HG03159 (cell line): ENCODE results near the gene ASCL1.
A peak's percentile ranks its signal among the peaks of the same experiment; 100 is the strongest.

Experiments
- ATAC-seq: cut with Tn5 transposase; IDR thresholded peaks from one replicate; pipeline ENCODE4 v1.9.1; 2021; ENCODE audit warnings: mild to moderate bottlenecking, moderate library complexity; ENCODE audit not compliant: unreplicated experiment

Gene ASCL1

DNA sequence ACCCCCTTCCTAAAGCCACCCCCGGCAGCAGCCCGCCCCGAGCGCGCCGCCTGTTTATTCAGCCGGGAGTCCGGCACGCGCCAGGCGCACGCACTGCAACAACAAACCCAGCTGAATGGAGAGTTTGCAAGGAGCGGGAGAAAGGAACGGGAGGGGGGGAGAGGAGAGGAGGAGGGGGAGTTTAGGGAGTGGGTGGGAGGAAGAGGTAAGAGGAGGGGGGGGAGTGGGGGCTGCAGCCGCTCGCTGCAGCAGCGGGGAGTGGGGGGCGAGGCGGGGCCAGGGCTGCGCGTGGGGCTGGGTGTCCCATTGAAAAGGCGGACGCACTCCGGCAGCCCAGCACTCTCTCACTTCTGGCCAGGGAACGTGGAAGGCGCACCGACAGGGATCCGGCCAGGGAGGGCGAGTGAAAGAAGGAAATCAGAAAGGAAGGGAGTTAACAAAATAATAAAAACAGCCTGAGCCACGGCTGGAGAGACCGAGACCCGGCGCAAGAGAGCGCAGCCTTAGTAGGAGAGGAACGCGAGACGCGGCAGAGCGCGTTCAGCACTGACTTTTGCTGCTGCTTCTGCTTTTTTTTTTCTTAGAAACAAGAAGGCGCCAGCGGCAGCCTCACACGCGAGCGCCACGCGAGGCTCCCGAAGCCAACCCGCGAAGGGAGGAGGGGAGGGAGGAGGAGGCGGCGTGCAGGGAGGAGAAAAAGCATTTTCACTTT lies at the start of gene ASCL1:
TSS of gene ASCL1 (plus strand) at position 336 of the 712 bp plus-strand sequence. CDS start 571 bp downstream, outside the sequence.
- ATAC-seq, result peak; percentile 39

DNA sequence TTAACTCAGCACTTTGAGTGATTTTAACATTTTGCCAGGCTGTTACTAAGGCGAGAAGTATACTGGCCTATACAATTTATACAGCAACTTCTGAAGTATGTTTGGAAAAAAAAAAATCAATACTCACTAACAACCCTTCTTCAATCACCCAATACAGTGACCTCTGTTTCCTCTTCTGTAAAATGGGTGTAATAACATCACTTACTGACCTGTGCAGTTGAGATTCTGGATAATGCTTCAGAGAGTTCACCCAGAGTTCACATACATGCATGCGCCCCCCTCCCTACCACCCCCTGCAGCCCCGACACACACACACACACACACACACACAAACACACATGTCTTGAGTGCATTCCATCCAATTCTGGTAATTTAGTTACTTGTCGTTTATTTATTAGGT lies 49.6 kb upstream of the ASCL1 start:
- ATAC-seq, result no peak

DNA sequence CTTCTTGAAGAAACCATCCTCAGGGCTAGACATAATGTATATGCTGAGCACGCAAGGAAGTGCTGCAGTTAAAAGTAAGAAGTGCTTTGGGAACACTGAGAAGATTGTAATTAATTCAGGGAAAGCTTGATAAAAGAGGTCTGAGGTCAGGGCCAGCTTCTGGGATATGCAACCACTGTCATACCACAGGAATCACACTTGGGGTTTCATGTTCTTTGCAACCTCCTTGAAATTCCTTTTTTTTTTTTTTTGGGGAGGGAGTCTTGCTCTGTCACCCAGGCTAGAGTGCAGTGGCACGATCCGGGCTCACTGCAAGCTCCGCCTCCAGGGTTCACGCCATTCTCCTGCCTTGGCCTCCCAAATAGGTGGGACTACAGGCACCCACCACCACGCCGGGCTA lies 47.3 kb upstream of the ASCL1 start:
- ATAC-seq, result no peak

DNA sequence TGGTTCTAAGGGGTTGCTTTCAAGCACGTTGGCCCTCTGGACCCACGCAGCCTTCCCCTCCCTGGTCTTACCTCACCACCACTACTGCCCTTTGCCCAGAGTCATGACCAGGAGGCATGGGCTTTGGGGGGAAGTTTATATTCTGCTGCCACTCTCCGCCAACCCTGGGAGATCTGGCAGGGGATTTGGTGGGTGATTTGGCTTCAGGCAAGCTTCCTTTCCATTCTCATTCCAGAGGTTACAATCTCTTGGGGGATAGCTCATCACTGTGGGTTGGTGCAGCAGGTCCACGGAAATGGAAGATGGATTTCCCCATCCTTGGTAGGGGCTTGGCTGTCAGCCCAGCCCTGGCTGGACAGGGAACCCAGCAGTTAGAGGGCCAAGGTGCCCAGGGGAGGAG lies 46.7 kb upstream of the ASCL1 start:
- ATAC-seq, result no peak

DNA sequence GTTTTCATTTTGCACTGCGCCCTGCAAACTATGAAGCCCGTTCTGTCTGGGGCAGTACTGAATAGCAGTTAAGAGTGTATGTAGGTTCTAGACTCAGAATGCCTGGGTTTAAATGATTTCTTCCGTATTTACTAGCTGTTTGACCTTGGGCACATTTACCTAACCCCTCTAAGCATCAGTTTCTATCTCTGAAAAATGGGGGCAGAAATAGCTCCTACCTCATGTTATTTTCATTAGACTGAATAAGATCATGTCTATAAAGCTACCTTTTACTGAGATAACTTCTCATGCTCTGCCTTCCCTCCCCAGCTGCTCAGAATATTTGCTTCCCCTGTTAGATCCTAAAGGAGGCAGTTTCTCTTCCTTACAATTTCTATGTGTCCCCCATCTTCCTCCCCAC lies 46.2 kb upstream of the ASCL1 start:
- no peak for ATAC-seq

DNA sequence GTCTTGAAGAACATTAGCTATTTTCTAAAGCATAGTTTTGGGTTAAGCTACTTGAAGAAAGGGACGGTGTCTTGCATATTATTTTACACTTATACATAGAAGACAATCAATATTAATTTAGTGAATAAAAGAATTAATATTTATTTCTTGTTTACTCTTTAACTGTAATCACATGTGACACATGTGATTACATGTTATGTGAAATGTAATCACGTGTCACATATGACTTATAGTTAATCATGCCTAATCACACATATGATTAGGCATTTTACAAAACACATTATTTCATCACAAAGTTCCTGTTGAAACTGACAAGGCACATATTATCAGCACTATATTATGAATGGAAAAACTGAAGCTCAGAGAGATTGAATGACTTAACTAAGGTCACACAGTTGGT lies 45.2 kb upstream of the ASCL1 start:
- no peak for ATAC-seq

DNA sequence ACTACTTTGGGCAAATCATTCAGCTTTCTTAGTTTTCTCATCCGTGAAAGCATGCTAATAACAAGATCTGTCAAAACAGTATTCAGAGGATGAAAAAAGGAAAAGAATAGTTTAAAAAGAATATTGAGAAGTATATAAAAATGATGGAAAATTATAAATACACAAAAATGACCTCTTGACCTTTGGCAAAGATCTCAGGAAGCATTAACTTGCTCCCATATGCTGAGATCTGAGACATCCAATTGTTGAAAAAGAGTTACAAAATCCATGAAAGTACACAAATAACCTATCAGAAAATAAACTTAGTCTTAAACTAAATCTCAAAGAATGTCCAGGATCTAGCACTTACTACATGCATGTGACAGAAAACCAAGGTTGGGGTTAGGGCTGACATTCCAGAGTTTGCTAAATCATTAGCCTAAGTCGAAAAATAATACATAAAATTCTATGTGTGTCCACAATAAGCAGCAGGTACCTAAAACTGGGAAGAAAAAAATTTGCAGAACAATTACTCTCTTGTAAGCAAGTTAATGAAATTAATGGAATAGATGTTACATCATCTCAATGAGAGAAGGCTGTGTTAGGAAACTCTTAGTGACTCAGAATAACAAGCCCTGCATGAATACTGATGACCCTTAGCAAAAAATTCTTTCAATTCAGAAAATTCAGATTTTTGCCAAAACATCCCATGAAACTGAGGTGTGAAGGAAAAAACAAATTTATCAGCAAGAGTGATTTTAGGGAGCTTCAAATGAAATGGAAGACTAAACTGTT lies 43.8 kb upstream of the ASCL1 start:
- no peak for ATAC-seq

DNA sequence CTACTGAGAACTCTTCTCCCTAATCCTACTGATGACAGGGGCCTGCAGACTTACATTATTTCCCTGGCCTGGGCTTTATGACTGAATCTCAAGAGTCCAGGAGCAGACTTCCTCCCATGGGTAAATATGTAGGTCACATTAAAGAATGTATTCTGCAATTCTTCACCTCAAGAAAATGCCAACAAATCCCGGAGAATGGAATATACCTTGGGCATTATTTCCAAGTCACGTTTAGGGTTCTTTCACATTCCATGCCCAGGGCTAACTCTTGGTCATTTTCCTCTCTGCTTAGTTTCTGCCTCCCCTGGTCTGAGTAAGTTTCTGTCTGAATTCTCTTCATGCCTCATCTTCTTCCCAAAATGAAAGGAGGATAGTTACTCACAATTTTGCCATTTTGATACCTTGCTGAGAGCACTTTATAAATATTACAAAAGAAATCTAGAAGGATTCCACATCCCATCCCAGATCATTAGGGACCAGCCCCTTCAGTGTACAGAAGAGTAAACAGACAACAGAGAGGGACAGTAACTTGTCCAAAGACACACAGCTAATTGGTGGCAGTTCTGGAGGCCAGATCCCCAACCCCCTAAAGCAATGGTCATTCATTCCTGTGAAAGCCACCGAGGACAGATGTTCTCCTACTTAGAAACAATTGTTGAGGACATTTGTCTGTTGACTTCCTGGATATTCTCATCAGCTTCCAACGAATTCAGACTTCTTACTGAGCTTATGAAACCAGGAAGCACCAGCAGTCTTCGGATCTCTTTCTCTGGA lies 41.0 kb upstream of the ASCL1 start:
- ATAC-seq, result no peak

DNA sequence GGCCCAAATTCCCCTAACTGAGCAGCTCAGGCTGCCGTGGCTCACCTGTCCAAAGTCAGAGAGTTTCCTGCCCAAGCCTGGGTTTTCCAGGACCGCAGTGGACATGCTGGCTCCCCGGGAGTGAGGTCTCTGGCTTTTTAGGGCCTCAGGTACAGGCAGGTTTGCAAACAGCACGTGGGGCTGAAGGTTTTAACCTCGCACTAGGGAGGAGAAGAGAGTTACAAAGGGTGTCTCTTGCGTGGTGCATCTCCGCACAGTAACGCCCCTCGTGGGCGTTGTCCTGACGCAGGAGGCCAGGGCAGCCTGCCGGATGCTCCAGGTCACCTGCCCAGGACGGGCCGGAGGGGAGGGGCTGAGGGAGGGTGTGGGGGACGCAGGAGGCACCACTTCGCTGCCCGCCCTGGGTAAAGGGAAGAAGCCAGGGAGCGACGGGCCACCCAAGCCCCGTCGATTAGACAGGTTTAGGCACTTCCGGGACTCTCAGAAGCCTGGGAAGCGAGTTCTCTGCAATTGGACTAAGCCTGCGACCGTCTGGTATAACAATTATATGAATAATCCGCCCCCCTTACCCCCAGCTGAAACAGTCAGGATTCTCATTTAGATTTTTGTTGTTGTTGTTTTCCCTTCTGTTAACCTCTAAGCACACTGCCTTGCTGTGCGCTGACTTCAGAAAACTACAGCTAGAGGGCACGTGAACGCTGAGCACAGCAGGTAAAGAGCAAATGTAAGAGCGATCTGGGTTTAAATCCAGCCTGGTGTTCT lies 40.3 kb upstream of the ASCL1 start, which contains the start of gene PAH:
TSS of gene PAH (minus strand) at position 219 of the 762 bp plus-strand sequence. CDS start at position 105, 114 bp downstream.
- ATAC-seq, result peak; percentile 72

DNA sequence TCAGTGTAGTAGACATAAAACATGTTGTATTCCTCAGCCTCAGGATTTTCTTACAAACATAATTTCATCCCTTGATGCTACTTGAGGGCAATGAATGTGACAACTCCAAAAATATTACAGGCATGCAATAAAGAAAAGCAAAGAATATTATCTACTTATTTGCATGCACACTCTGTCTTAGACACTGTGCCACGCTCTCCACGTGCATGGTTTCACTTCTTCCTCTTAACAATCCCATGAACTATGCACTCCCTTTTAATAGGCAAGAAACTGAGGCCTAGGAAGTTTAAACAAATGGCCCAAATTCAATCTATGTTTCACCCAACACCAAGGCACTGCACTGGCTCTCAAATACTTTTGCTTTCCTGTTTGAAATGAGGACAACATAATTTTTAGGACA lies 38.6 kb upstream of the ASCL1 start:
- ATAC-seq, result no peak

DNA sequence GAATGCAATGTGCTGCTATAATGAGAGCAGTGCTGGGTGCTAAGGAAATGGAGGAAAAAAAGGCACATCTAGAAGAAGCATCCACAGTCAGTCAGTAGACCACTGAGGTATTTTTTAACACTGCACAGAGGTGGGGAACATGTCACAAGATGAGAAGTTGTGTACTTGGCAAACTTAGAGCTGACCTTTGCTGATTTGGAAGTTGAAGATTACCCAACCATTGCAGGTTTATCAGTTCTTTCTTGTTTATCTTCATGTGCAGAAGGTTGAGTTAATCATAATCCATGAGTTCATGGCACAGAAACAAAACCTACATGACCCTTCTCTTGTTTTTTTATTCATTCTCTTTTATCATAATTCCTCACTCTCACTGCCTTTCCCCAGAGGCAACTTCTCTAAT lies 37.2 kb upstream of the ASCL1 start:
- ATAC-seq, result no peak

DNA sequence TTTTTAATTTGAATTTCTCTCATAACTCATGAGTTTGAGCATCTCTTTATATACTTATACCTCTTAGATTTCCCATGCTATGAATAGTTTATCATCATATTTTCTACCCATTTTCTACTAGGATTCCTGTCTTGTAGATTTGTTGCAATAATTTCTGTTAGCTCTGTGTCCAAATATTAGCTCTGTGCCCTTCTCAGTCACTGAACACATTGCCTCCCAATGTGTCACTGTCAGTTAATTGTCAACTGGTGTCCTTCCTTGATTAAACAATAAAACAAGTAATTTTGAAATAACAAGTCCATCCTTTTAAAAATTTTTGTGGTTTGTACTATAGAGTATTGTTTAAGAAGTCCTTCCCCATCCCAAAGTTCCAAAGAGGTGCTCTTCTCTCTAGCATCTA lies 36.2 kb upstream of the ASCL1 start:
- no peak for ATAC-seq

DNA sequence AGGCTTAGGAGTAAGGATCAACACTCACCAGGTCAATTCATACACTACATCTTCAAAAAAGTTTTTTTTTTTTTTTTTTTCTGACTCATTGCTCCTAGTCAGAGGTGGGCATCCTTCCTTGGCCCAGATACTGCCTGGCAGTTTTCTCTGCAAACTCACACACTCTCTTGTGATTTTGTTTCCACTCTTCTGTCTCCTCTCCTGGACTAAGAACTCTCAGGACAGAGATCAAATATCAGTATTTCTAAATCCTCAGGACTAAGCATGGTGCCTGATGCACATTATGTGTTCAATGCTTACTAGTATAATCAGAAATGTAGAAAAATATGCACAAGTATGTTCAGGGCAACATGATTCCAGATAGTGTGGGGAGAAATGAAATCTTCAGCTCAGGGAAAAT lies 30.3 kb upstream of the ASCL1 start:
- no peak for ATAC-seq

DNA sequence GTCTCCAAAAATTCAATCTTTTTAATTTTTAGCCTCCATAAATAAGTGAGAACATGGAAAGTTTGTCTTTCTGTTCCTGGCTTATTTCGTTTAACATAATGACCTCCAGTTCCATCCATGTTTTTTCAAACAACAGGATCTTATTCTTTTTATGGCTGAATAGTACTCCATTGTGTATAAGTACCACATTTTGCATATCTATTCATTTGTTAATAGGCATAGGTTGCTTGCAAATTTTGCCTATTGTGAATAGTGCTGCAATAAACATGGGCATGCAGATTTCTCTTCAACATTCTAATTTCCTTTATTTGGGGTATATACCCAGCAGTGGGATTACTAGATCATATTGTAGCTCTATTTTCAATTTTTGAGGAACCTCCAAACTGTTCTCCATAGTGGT lies 24.3 kb upstream of the ASCL1 start:
- ATAC-seq, result no peak

DNA sequence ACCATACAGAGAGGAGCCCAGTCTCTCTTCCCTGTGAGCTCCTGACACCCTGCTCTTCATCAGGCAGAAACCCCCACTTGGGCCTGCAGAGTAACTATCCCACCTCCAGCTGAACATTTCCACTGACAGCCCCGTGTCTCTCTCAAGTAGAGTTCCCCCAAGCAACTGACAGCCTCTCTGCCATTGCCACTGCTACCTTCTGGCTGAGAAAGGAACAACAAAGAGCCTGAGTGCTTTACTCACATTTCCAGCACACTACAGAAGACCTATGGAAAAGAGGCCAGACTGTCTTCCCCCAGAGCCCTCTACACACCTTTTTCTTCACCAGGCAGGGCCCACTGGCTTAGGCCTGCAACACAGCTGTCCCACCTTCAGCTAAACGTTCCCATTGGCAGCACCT lies 18.4 kb upstream of the ASCL1 start:
- ATAC-seq, result no peak

DNA sequence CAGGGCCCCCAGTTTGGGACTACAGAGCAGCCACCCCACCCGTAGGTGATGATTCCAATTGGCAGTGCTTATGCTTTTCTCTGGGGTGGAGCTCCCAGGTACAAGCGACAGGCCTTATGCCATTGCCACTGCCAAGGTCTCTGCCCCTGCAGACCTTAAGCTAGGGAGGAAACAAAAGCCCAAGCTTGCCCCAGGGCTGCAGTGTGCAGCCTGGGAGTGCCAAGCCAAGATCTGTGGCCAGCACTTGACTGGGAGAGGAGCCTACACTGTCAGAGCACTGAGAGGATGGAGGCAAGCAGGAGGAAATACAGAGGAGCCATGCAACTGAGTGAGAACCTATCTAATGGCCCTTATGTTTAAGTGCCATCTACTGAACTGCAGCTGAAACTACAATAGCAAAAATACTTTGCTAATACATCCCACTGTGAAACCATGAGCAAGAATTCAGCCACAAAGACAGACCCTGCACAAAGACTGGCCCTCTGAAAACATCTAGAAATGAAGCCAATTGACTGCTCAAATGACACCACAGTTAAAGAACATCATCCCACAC lies 17.7 kb upstream of the ASCL1 start:
- ATAC-seq, result no peak

DNA sequence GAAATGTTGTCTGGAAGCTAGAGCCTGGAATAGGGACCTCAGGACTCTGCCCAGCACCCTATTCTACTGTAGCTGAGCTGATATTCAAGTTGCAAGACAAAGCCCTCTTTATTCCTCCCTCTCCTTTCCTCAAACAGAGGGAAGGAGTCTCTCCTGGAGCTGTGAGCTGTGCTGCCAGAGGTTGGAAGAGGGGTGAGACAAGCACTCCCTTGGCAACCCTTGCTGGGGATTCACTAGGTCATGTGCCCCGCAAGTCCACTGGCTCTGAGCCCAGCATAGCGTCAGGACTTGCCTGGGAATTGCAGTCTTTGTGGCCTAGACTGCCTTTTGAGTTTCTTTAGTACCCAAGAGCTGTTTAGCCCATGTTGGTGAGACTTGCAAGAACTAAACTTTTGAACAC lies 11.4 kb upstream of the ASCL1 start:
- no peak for ATAC-seq

DNA sequence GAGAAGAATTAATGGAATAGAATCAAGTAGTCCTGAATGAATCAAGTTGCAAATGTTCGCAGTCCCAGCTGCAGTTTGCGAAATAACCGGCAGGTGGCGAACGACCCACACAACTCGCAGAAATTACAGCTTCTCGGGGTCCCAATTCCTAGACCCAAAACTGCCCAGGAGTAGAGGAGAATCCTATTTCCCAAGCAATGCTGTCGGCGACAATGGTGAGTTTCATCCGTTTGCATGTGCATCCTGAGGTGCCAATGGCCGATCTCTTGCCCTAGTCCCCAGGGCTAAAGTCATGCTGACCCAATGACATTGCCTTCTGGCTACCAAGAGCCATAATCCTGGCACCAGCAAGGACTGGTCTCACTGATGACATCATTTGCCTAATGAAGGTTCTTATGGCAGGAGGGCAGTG lies 8.5 kb upstream of the ASCL1 start:
- ATAC-seq, result no peak

DNA sequence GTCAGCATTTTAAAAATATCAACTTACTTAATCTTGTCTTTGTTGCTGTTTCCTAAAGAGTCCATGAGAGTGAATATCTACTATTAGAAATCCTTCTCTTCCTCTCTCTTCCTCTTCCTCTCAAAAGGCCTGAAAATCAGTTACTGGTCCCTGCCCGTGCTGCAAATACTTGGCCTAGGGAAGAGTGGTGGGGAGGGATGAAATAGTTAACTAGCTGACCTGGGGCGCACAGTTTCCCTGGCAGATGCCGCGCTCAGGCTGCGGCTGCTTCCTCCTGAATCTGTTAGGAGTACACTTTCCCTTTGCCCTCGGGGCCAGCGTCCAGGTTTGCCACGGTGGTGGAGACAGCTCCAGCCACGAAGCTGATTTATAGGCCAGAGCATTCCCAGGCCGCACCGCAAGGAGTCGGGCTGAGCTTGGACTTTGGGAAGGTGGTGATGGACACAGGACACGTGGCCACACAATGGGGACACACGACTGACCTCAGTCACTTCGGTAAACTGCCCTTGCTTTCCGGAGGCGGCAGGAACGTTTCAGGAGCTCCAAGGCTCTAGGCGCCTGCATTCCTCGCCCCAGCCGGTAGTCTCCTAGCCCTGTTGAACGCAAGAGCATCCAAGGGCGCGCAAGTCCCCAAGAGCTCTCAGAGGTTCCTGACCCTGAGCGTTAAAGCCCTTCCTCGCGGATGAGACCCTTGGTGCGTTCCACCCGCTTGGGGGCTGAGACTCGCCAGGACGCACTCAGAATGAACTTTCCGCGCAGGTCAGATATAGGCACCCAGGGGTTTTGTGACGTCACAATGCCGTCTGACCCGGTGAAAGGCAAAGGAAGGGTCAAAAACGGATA lies 7.1 kb upstream of the ASCL1 start:
- ATAC-seq, result no peak
